Fibroblast of lung (primary cell): ENCODE measurements around the gene VEGFA. TPM values are rescaled to one million over a fixed set of nuclear protein-coding genes. Genes with fewer than 3 reads are reported as not detected.

ENCODE experiments used
- DNase-seq, 2 donors: peaks; one replicate each; pipeline versions ENCODE4 v3.0.0 to v3.0.0-alpha.2; 2010; ENCODE audit warnings: low read depth in 2 of 2
- H2AFZ ChIP-seq: 2 replicates; pipeline ENCODE4 v1.5.1; 2012; ENCODE audit warnings: low read length, control low read depth, inconsistent platforms
- H3K27ac ChIP-seq: 2 replicates; pipeline ENCODE4 v1.5.1; 2011; ENCODE audit warnings: low read length, control low read depth; ENCODE audit not compliant: insufficient read depth
- H3K27me3 ChIP-seq: 2 replicates; pipeline ENCODE4 v1.5.1; 2011; ENCODE audit warnings: mild to moderate bottlenecking, low read length; ENCODE audit not compliant: control insufficient read depth, insufficient read depth
- H3K36me3 ChIP-seq: 2 replicates; pipeline ENCODE4 v1.5.1; 2011; ENCODE audit warnings: low read length; ENCODE audit not compliant: control insufficient read depth, insufficient read depth
- H3K4me1 ChIP-seq: 2 replicates; pipeline ENCODE4 v1.5.1; 2011; ENCODE audit warnings: low read length; ENCODE audit not compliant: control insufficient read depth, insufficient read depth; ENCODE audit errors: extremely low read depth
- H3K4me2 ChIP-seq: 2 replicates; pipeline ENCODE4 v1.5.1; 2011; ENCODE audit warnings: low read length, control low read depth; ENCODE audit not compliant: insufficient read depth; ENCODE audit errors: extremely low read depth
- H3K4me3 ChIP-seq, 4 experiments: fragments of 200-600 bp in 1 of 4; sonication (generic) in 1 of 4; replicated peaks in 1 of 4; 2 replicates each; pipeline ENCODE4 v1.5.1; 2011 to 2016; ENCODE audit warnings: low read length in 4 of 4, low read depth in 3 of 4, mild to moderate bottlenecking in 3 of 4, control low read depth in 2 of 4, inconsistent platforms in 1 of 4, mixed read lengths in 1 of 4; ENCODE audit not compliant: insufficient read depth in 1 of 4; ENCODE audit errors: control extremely low read depth in 1 of 4
- H3K79me2 ChIP-seq: 2 replicates; pipeline ENCODE4 v1.5.1; 2012; ENCODE audit warnings: mild to moderate bottlenecking, low read length, inconsistent platforms; ENCODE audit not compliant: control insufficient read depth, insufficient read depth
- H3K9ac ChIP-seq: 2 replicates; pipeline ENCODE4 v1.5.1; 2011; ENCODE audit warnings: mild to moderate bottlenecking, low read length, control low read depth; ENCODE audit not compliant: insufficient read depth
- H3K9me3 ChIP-seq: 2 replicates; pipeline ENCODE4 v1.5.1; 2012; ENCODE audit warnings: low read depth, low read length; ENCODE audit not compliant: control insufficient read depth, insufficient read depth
- H4K20me1 ChIP-seq: 2 replicates; pipeline ENCODE4 v1.5.1; 2011; ENCODE audit warnings: low read length; ENCODE audit not compliant: control insufficient read depth, insufficient read depth; ENCODE audit errors: extremely low read depth
- EZH2 ChIP-seq: IDR thresholded peaks from 2 replicates; pipeline ENCODE4 v1.5.1; 2012; ENCODE audit warnings: low read length, control low read depth, mild to moderate bottlenecking; ENCODE audit errors: missing control alignments
- polyA plus RNA-seq, 2 donors: library from polyadenylated mRNA; depleted of rRNA in 1 of 2; stranded (reverse) in 1 of 2; unstranded in 1 of 2; fragments of >200 nt; gene quantifications; 2 replicates each; pipeline ENCODE4 v1.2.1, GENCODE V29; 2011 to 2012; ENCODE audit warnings: missing spikeins in 1 of 2
- total RNA-seq: library from RNA; depleted of rRNA; stranded (reverse); fragments of >200 nt; gene quantifications from 2 replicates; pipeline ENCODE4 v1.2.1, GENCODE V29; 2014
- TF ChIP-seq, protein P1 (sequence below), 2 donors: IDR thresholded peaks in 1 of 2; conservative IDR thresholded peaks in 1 of 2; 1 replicate in 1 of 2; 2 replicates in 1 of 2; pipeline ENCODE4 v1.5.1; 2011 to 2012; ENCODE audit warnings: low read length in 2 of 2, control low read depth in 1 of 2, inconsistent platforms in 1 of 2, low read depth in 1 of 2, mild to moderate bottlenecking in 1 of 2

Gene VEGFA
- total and polyA plus RNA-seq, 2 donors (not counting 1 experiment from before 2014, with no cell fraction given): 111 to 150 TPM

DNA sequence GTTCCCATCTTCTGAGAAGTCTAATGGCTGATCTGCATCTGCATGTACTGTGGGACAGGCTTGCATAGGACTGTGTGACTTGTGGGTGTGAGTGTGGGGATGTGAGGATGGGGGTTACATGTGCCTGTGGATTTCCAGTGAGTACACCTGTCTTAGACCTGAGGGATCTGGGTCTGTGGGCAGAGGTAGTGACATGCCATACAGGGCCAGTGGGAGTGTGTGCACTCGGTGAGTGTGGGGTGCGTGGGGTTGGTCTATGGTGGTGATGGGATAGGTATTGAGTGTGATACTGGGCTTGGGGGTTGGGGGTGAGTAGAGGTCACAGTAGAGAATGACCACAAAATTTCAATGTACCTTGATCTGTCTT is 41.7 kb downstream of the VEGFA start:
- DNase-seq: no peak
- TF ChIP-seq EZH2: no peak
- TF ChIP-seq, protein P1, sequence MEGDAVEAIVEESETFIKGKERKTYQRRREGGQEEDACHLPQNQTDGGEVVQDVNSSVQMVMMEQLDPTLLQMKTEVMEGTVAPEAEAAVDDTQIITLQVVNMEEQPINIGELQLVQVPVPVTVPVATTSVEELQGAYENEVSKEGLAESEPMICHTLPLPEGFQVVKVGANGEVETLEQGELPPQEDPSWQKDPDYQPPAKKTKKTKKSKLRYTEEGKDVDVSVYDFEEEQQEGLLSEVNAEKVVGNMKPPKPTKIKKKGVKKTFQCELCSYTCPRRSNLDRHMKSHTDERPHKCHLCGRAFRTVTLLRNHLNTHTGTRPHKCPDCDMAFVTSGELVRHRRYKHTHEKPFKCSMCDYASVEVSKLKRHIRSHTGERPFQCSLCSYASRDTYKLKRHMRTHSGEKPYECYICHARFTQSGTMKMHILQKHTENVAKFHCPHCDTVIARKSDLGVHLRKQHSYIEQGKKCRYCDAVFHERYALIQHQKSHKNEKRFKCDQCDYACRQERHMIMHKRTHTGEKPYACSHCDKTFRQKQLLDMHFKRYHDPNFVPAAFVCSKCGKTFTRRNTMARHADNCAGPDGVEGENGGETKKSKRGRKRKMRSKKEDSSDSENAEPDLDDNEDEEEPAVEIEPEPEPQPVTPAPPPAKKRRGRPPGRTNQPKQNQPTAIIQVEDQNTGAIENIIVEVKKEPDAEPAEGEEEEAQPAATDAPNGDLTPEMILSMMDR (conservative IDR thresholded peaks at IDR 0.05 in 1 of 2, IDR thresholded peaks at IDR 0.05 in 1 of 2; ENCODE audit: low read depth in 1 of 2, low read length in 2 of 2): no peak
- Histone ChIP-seq H2AFZ (no peak overlapping the region), H3K9me3 (no peaks in the 10 kb centered on the region), H3K4me3 (no peak overlapping the region), H3K9ac (no peak overlapping the region), H3K36me3 (no peaks in the 10 kb centered on the region), H3K4me1 (peaks cover 5% of the 10 kb centered on the region), H3K79me2 (no peaks in the 10 kb centered on the region), H3K27me3 (no peaks in the 10 kb centered on the region), H4K20me1 (no peaks in the 10 kb centered on the region), H3K27ac (no peak overlapping the region), H3K4me2 (no peak overlapping the region)

DNA sequence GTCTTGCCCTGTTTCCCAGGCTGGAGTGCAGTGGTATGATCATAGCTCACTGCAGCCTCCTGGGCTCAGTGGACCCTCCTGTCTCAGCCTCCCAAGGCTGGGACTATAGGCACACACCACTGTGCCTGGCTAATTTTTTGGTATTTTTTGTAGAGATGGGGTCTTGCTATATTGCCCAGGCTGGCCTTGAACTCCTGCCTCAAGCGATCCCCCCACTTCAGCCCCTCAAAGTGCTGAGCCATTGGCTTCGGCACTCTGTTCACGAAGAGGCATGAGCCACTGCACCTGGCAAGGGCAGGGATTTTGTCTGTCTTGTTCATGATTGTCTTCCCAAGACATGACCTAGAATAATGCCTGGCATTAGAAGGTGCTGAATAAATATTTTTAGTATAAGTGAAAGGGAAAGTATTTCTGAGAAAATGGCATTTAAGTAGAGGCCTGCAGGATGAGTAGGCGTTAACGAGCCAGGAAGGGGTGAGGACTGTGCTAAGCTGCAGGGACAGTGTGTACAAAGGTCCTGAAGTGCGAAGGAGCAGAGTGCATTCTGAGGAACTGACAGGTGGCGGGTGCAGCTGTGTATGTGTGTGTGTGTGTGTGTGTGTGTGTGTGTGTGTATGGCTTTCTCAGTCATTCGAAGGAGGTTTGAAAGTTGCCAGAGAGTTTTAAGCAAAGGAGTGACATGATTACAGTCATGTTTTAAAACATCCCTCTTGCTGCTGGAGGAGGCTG is 43.0 kb downstream of the VEGFA start:
- Histone ChIP-seq H3K4me2 (no peak overlapping the region), H2AFZ (no peak overlapping the region), H3K9me3 (no peaks in the 10 kb centered on the region), H3K9ac (no peak overlapping the region), H3K4me3 (no peak overlapping the region), H3K27me3 (no peaks in the 10 kb centered on the region), H3K79me2 (no peaks in the 10 kb centered on the region), H3K36me3 (no peaks in the 10 kb centered on the region), H3K27ac (no peak overlapping the region), H4K20me1 (no peaks in the 10 kb centered on the region), H3K4me1 (no peaks in the 10 kb centered on the region)
- TF ChIP-seq, protein P1 (conservative IDR thresholded peaks at IDR 0.05 in 1 of 2, IDR thresholded peaks at IDR 0.05 in 1 of 2; ENCODE audit: low read depth in 1 of 2, low read length in 2 of 2): no peak
- no peak for TF ChIP-seq EZH2
- peak in 1 of 2 donors; percentile 65 for DNase-seq

DNA sequence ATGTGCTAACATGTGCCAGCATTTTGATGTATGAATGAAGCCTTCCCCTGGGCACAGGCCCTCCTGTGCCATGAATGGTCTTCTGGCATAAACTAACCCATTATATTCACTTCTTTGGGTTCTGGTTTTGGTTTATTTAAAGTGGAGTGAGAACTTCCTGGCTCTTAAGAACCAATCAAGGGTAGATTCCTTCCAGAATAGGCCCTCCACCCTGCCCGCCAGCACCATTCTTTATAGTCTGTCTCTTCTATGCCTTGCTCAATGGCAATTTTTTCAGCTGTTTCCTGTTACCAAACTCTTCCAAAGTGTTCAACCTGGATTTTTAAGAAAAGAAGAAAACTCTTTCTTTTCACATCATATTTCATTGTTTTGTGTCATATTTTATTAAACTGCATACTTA is 44.1 kb downstream of the VEGFA start:
- H2AFZ ChIP-seq: no peak overlapping the region
- H3K79me2 ChIP-seq: no peaks in the 10 kb centered on the region
- H4K20me1 ChIP-seq: no peaks in the 10 kb centered on the region
- no peak overlapping the region for H3K9ac ChIP-seq
- H3K4me3 ChIP-seq: no peak overlapping the region
- TF ChIP-seq EZH2: no peak
- TF ChIP-seq, protein P1 (conservative IDR thresholded peaks at IDR 0.05 in 1 of 2, IDR thresholded peaks at IDR 0.05 in 1 of 2; ENCODE audit: low read depth in 1 of 2, low read length in 2 of 2): no peak
- no peaks in the 10 kb centered on the region for H3K27me3 ChIP-seq
- DNase-seq: no peak
- H3K27ac ChIP-seq: no peak overlapping the region
- no peaks in the 10 kb centered on the region for H3K4me1 ChIP-seq
- no peaks in the 10 kb centered on the region for H3K36me3 ChIP-seq
- no peak overlapping the region for H3K4me2 ChIP-seq
- H3K9me3 ChIP-seq: no peaks in the 10 kb centered on the region
